Lower leg skin (tissue), 3 donors: ENCODE data around the gene MALSU1.

Experiments used
- CTCF ChIP-seq, 3 donors: fragments of 450-650 bp; IDR thresholded peaks; one replicate each; pipeline ENCODE4 v1.5.1; 2016; ENCODE audit warnings: antibody characterized with exemption in 3 of 3, mild to moderate bottlenecking in 3 of 3, moderate library complexity in 2 of 3
- POLR2A ChIP-seq, 2 donors: fragments of 450-650 bp; IDR thresholded peaks; one replicate each; pipeline ENCODE4 v1.6.1; 2016 to 2017; ENCODE audit warnings: antibody characterized with exemption in 2 of 2, mild to moderate bottlenecking in 1 of 2, moderate library complexity in 1 of 2

GRCh38 chr7:23334482-23335056 is 35.4 kb downstream of the MALSU1 start:
- no peak for TF ChIP-seq CTCF (IDR thresholded peaks at IDR 0.05)
- TF ChIP-seq POLR2A (IDR thresholded peaks at IDR 0.05), result no peak
